ENCODE data around the gene SF3A2.
A peak's percentile ranks its signal among the peaks of the same experiment; 100 is the strongest.

SF3A2 gene

GRCh38 chr19:2287585-2288337 is 51.1 kb downstream of the SF3A2 start:
- peaks cover 41% of the 10 kb centered on the region for H3K36me3 Mint-ChIP-seq (ENCODE audit: insufficient read depth)

GRCh38 chr19:2288338-2288817 is 51.8 kb downstream of the SF3A2 start:
- H3K4me1 Mint-ChIP-seq = peaks cover 21% of the 10 kb centered on the region
- peak overlapping the region; percentile 77 for H3K4me3 Mint-ChIP-seq
- no peaks in the 10 kb centered on the region for H3K9me3 Mint-ChIP-seq
- H3K36me3 Mint-ChIP-seq (ENCODE audit: insufficient read depth) = peaks cover 44% of the 10 kb centered on the region
- H3K27me3 Mint-ChIP-seq = no peaks in the 10 kb centered on the region
- peak overlapping the region; percentile 90 for H3K27ac Mint-ChIP-seq (ENCODE audit: low read depth)
- DNase-seq (ENCODE audit: low spot score in 2 of 2) (no peak), ATAC-seq (replicated peaks; ENCODE audit: extremely low read depth, poor library complexity, severe bottlenecking) (no peak)

More at GRCh38 chr19:2287585-2288337, 51.1 kb downstream of the SF3A2 start:
- no peaks in the 10 kb centered on the region for H3K9me3 Mint-ChIP-seq
- ATAC-seq (replicated peaks; ENCODE audit: extremely low read depth, poor library complexity, severe bottlenecking) (no peak), DNase-seq (ENCODE audit: low spot score in 2 of 2) (no peak)
- no peaks in the 10 kb centered on the region for H3K27me3 Mint-ChIP-seq
- peaks cover 21% of the 10 kb centered on the region for H3K4me1 Mint-ChIP-seq
- peak overlapping the region; percentile 77 for H3K4me3 Mint-ChIP-seq
- H3K27ac Mint-ChIP-seq (ENCODE audit: low read depth) = no peak overlapping the region

GRCh38 chr19:2288818-2289713 is 52.4 kb downstream of the SF3A2 start:
- no peaks in the 10 kb centered on the region for H3K9me3 Mint-ChIP-seq
- peaks cover 27% of the 10 kb centered on the region for H3K4me1 Mint-ChIP-seq
- DNase-seq (ENCODE audit: low spot score in 2 of 2) = no peak
- H3K27me3 Mint-ChIP-seq = no peaks in the 10 kb centered on the region
- H3K4me3 Mint-ChIP-seq = peak overlapping the region; percentile 77
- peaks cover 48% of the 10 kb centered on the region for H3K36me3 Mint-ChIP-seq (ENCODE audit: insufficient read depth)
- ATAC-seq (replicated peaks; ENCODE audit: extremely low read depth, poor library complexity, severe bottlenecking) = peak; percentile 6
- peak overlapping the region; percentile 90 for H3K27ac Mint-ChIP-seq (ENCODE audit: low read depth)

- H3K4me1 Mint-ChIP-seq = peaks cover 29% of the 10 kb centered on the region
- peaks cover 43% of the 10 kb centered on the region for H3K36me3 Mint-ChIP-seq (ENCODE audit: insufficient read depth)
- H3K9me3 Mint-ChIP-seq = no peaks in the 10 kb centered on the region
- peak; percentile 71 for ATAC-seq (replicated peaks; ENCODE audit: extremely low read depth, poor library complexity, severe bottlenecking)
- peak overlapping the region; percentile 90 for H3K27ac Mint-ChIP-seq (ENCODE audit: low read depth)
- H3K4me3 Mint-ChIP-seq = peak overlapping the region; percentile 77
- no peak for DNase-seq (ENCODE audit: low spot score in 2 of 2)
- H3K27me3 Mint-ChIP-seq = no peaks in the 10 kb centered on the region
Measured at GRCh38 chr19:2289714-2290435, 53.3 kb downstream of the SF3A2 start.

DNA sequence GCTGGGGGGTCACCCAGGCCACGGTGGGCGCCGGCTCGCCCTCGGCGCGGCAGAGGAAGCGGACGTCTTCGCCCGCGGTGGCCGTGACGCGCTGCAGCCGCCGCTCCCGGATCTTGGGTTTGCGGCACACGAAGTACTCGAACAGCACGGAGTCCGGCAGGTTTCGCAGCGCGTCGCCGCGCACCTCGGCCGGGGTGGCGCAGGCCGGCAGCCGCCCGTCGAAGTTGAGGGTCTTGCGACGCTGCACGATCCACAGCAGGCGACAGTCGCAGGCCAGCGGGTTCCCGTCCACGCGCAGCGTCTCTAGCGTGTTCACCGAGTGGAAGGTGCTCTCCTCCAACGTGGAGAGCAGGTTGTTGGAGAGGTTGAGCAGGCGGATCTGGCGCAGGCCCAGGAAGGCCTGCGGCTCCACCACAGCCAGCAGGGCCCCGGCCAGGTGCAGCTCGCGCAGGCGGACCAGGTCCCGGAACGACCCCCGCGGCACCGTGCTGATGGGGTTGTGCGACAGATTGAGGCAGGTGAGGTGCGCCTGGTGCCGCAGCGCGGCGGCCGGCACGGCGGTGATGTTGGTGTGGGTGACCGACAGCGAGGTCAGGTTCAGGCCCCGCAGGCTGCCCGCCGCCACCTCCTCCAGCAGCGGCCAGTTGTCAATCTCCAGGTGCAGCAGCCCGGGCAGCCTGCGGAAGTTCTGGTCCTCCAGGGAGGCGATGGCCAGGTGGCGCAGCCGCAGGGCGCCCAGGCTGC is 54.0 kb downstream of the SF3A2 start:
- no peaks in the 10 kb centered on the region for H3K27me3 Mint-ChIP-seq
- H3K4me1 Mint-ChIP-seq = peaks cover 29% of the 10 kb centered on the region
- H3K27ac Mint-ChIP-seq (ENCODE audit: low read depth) = peak overlapping the region; percentile 90
- peak overlapping the region; percentile 77 for H3K4me3 Mint-ChIP-seq
- ATAC-seq (replicated peaks; ENCODE audit: extremely low read depth, poor library complexity, severe bottlenecking) (peak; percentile 20), DNase-seq (ENCODE audit: low spot score in 2 of 2) (no peak)
- no peaks in the 10 kb centered on the region for H3K9me3 Mint-ChIP-seq
- H3K36me3 Mint-ChIP-seq (ENCODE audit: insufficient read depth) = peaks cover 38% of the 10 kb centered on the region

- Mint-ChIP-seq H3K4me3 (peak overlapping the region; percentile 77), H3K27ac (ENCODE audit: low read depth) (no peak overlapping the region), H3K4me1 (peaks cover 29% of the 10 kb centered on the region), H3K9me3 (no peaks in the 10 kb centered on the region), H3K27me3 (no peaks in the 10 kb centered on the region), H3K36me3 (ENCODE audit: insufficient read depth) (peaks cover 40% of the 10 kb centered on the region)
- ATAC-seq (replicated peaks; ENCODE audit: extremely low read depth, poor library complexity, severe bottlenecking) (no peak), DNase-seq (ENCODE audit: low spot score in 2 of 2) (no peak)
Measured at GRCh38 chr19:2291185-2291751, 54.6 kb downstream of the SF3A2 start.

DNA sequence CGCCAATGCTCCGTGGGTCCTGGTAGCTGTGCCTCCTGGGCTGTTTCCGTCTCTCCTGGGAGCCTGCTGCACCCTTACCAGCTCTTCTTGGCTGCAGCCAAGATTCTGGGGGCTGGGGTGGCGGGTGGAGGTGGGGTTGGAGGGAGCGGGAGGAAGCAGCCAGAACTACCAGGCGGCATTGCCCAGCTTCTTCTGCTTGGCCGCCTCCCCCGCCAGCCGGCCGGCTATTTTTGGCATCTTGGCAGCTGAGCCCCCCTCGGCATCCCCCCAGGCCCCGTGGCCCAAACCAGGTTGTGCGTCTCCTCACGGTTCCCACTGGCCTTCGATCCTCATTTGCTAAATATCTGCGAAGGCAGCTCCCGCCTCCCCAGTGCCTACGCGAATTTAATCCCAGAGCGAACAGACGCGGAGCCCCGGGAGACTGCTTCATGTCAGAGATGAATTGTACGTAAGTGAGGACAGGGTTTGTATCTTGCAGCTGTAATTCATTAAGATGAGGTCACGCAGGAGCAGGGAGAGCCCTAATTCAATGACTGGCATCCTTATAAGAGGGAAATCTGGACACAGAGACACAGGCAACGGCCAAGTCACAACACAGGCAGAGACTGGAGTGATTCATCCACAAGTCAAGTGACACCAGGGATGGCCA is 58.2 kb downstream of the SF3A2 start:
- H3K4me1 Mint-ChIP-seq = peaks cover 11% of the 10 kb centered on the region
- ATAC-seq (replicated peaks; ENCODE audit: extremely low read depth, poor library complexity, severe bottlenecking) (no peak), DNase-seq (ENCODE audit: low spot score in 2 of 2) (no peak)
- H3K27ac Mint-ChIP-seq (ENCODE audit: low read depth) = no peak overlapping the region
- peaks cover 27% of the 10 kb centered on the region for H3K36me3 Mint-ChIP-seq (ENCODE audit: insufficient read depth)
- no peaks in the 10 kb centered on the region for H3K9me3 Mint-ChIP-seq
- H3K27me3 Mint-ChIP-seq = no peaks in the 10 kb centered on the region
- H3K4me3 Mint-ChIP-seq = no peak overlapping the region

DNA sequence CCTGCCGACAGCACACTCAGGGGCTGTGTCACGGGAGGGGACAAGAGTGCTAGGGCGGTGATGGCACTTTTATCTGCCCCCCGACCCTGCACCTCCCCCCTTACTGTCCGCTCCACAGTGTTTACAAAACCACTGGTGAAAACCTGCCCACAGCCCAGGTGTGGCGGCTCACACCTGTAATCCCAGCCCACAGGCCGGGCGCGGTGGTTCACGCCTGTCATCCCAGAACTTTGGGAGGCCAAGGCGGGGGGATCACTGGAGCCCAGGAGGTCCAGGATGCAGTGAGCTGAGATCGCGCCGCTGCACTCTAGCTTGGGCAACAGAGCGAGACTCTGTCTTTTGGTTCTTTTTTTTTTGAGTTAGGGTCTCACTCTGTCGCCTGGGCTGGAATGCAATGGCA is 59.5 kb downstream of the SF3A2 start:
- peaks cover 24% of the 10 kb centered on the region for H3K36me3 Mint-ChIP-seq (ENCODE audit: insufficient read depth)
- H3K9me3 Mint-ChIP-seq = no peaks in the 10 kb centered on the region
- DNase-seq (ENCODE audit: low spot score in 2 of 2) (no peak), ATAC-seq (replicated peaks; ENCODE audit: extremely low read depth, poor library complexity, severe bottlenecking) (no peak)
- peaks cover 8% of the 10 kb centered on the region for H3K4me1 Mint-ChIP-seq
- H3K27ac Mint-ChIP-seq (ENCODE audit: low read depth) = no peak overlapping the region
- H3K4me3 Mint-ChIP-seq = no peak overlapping the region
- H3K27me3 Mint-ChIP-seq = no peaks in the 10 kb centered on the region
